Skeletal muscle cell (primary cell): Measurements from ENCODE around the gene GABRB1.
"Not testable (repeated sequence)": the region's sequence is repeated elsewhere in the genome, so short reads cannot be mapped to it uniquely, and the experiment has no call there.

Experiments
- DNase-seq: peaks from one replicate; pipeline ENCODE4 v3.0.0-alpha.2; 2010; ENCODE audit warnings: low read depth
- H3K4me3 ChIP-seq: 2 replicates; pipeline ENCODE4 v1.5.1; 2011; ENCODE audit warnings: low read depth, mild to moderate bottlenecking, control low read depth, low read length, moderate library complexity

The GABRB1 gene

GRCh38 chr4:47355568-47355967 lies 324.2 kb downstream of the GABRB1 start:
- no peak overlapping the region for H3K4me3 ChIP-seq
- no peak for DNase-seq

- no peak for DNase-seq
- H3K4me3 ChIP-seq, result no peak overlapping the region
These were observed 328.5 kb downstream of the GABRB1 start for GRCh38 chr4:47359891-47360290.

GRCh38 chr4:47367761-47368160 lies 336.4 kb downstream of the GABRB1 start:
- no peak for DNase-seq
- no peak overlapping the region for H3K4me3 ChIP-seq

- H3K4me3 ChIP-seq, result no peak overlapping the region
- no peak for DNase-seq
These were observed 336.8 kb downstream of the GABRB1 start for GRCh38 chr4:47368211-47368610.

GRCh38 chr4:47372561-47372960 lies 341.2 kb downstream of the GABRB1 start:
- DNase-seq, result no peak
- no peak overlapping the region for H3K4me3 ChIP-seq

GRCh38 chr4:47373174-47373573 lies 341.8 kb downstream of the GABRB1 start:
- no peak for DNase-seq
- no peak overlapping the region for H3K4me3 ChIP-seq

- no peak overlapping the region for H3K4me3 ChIP-seq
- DNase-seq, result no peak
These were observed 342.3 kb downstream of the GABRB1 start for GRCh38 chr4:47373709-47374108.

GRCh38 chr4:47374477-47374876 lies 343.1 kb downstream of the GABRB1 start:
- peak; percentile 87 for DNase-seq
- no peak overlapping the region for H3K4me3 ChIP-seq

GRCh38 chr4:47378021-47378530 lies 346.7 kb downstream of the GABRB1 start:
- H3K4me3 ChIP-seq, DNase-seq: not testable (repeated sequence)

GRCh38 chr4:47381172-47381571 lies 349.8 kb downstream of the GABRB1 start:
- no peak overlapping the region for H3K4me3 ChIP-seq
- no peak for DNase-seq

GRCh38 chr4:47382846-47383360 lies 351.5 kb downstream of the GABRB1 start:
- DNase-seq, result no peak
- no peak overlapping the region for H3K4me3 ChIP-seq

- no peak for DNase-seq
- no peak overlapping the region for H3K4me3 ChIP-seq
These were observed 352.6 kb downstream of the GABRB1 start for GRCh38 chr4:47383829-47384427.

- no peak for DNase-seq
- no peak overlapping the region for H3K4me3 ChIP-seq
These were observed 354.8 kb downstream of the GABRB1 start for GRCh38 chr4:47386146-47386545.

GRCh38 chr4:47386561-47387235 lies 355.3 kb downstream of the GABRB1 start:
- H3K4me3 ChIP-seq, result no peak overlapping the region
- DNase-seq, result no peak

GRCh38 chr4:47390428-47391125 lies 359.2 kb downstream of the GABRB1 start:
- no peak overlapping the region for H3K4me3 ChIP-seq
- DNase-seq, result no peak

- H3K4me3 ChIP-seq, result no peak overlapping the region
- DNase-seq, result no peak
These were observed 359.9 kb downstream of the GABRB1 start for GRCh38 chr4:47391256-47391655.

GRCh38 chr4:47406408-47406807 lies 375.0 kb downstream of the GABRB1 start:
- DNase-seq, result no peak
- H3K4me3 ChIP-seq, result no peak overlapping the region

- no peak for DNase-seq
- H3K4me3 ChIP-seq, result no peak overlapping the region
These were observed 378.9 kb downstream of the GABRB1 start for GRCh38 chr4:47410271-47410670.

- no peak overlapping the region for H3K4me3 ChIP-seq
- no peak for DNase-seq
These were observed 382.2 kb downstream of the GABRB1 start for GRCh38 chr4:47413521-47413920.

- H3K4me3 ChIP-seq, result no peak overlapping the region
- no peak for DNase-seq
These were observed 384.4 kb downstream of the GABRB1 start for GRCh38 chr4:47415719-47416118.
